A673 (cell line): ENCODE measurements around the gene PDE9A.

Experiments
- CTCF ChIP-seq: fragments of 300-800, 200-600 bp; sonication (generic); conservative IDR thresholded peaks from 2 replicates; pipeline ENCODE4 v1.5.1; 2017; ENCODE audit warnings: low read depth, mild to moderate bottlenecking, antibody characterized with exemption, low read length, moderate library complexity, mixed read lengths
- EZH2 ChIP-seq: fragments of 200-600 bp; sonication (generic); IDR thresholded peaks from 2 replicates; pipeline ENCODE4 v1.6.1; 2017; ENCODE audit warnings: borderline replicate concordance, low read depth, mild to moderate bottlenecking, mixed read lengths, antibody characterized with exemption, low read length; ENCODE audit not compliant: poor library complexity, severe bottlenecking

DNA sequence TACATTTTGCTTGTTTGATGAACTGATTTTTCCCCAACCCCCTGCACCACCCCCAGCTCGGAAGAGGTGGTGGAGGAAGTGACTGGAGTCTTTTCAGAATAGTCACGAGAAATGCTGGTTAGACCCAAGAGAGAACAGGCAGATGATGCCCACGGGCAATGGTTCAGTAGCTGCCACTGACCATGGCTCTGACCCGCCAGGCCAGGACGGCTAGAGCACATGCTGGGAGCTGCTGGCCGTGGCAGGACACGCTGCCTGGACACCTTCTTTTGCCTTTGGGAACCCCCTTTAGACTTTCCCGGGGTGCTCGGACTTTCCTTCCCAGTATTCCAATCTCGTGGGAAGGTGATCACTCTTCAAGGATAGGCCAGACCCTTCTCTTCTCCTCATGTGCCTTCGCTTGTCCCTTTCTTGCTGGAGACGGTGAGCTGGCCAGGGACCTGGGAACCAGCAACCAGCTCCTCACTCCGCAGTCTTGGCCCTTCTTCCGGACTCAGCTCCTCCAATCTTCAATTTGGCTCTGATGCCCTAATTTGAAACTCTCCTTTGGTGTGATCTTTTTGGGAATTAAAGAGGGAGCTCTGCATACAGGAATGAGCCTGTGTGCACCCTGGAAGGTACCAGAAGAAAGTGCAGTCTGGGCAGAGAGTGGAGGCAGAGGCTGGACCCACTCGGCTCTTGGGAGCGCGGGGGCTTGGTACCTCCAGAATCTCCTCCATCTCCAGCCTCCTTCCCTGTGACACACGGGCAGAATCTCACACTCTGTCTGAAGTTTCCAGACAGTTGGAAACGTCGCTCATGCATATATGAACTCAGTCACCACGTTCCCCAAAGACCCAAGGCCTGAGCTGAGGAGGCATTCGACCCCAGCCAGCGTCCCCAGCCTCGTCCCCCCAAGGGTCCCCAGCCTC is 4.0 kb upstream of the PDE9A start:
- no peak for TF ChIP-seq CTCF
- no peak for TF ChIP-seq EZH2
